Sigmoid colon (tissue), 4 donors: ENCODE data around the gene ARL5C.

Experiments
- CTCF ChIP-seq, 4 experiments: fragments of 450-650 bp in 3 of 4; fragments of 200-600 bp in 1 of 4; IDR thresholded peaks; one replicate each; pipeline ENCODE4 v1.5.1; 2016 to 2019; ENCODE audit warnings: antibody characterized with exemption in 4 of 4, mild to moderate bottlenecking in 3 of 4, moderate library complexity in 2 of 4
- EP300 ChIP-seq, 4 donors: sonication (generic); formaldehyde crosslinking; IDR thresholded peaks; one replicate each; pipeline ENCODE4 v1.6.1; 2017; ENCODE audit warnings: antibody characterized with exemption in 4 of 4
- POLR2A ChIP-seq, 2 donors: fragments of 450-650 bp; IDR thresholded peaks; one replicate each; pipeline ENCODE4 v1.6.1; 2016; ENCODE audit warnings: antibody characterized with exemption in 2 of 2, mild to moderate bottlenecking in 2 of 2, moderate library complexity in 2 of 2
- POLR2AphosphoS5 ChIP-seq, 4 donors: sonication (generic); formaldehyde crosslinking; IDR thresholded peaks; one replicate each; pipeline ENCODE4 v1.6.1; 2017; ENCODE audit warnings: antibody characterized with exemption in 4 of 4

- TF ChIP-seq CTCF (IDR thresholded peaks at IDR 0.05) = no peak
- TF ChIP-seq POLR2AphosphoS5 (IDR thresholded peaks at IDR 0.05) = peak in 1 of 4 donors; percentile 11
- TF ChIP-seq POLR2A (IDR thresholded peaks at IDR 0.05) = no peak
- no peak for TF ChIP-seq EP300 (IDR thresholded peaks at IDR 0.05)
These were observed 33.8 kb downstream of the ARL5C start for GRCh38 chr17:39132192-39132610.
